ENCODE measurements around the gene HOXD3.

DNA sequence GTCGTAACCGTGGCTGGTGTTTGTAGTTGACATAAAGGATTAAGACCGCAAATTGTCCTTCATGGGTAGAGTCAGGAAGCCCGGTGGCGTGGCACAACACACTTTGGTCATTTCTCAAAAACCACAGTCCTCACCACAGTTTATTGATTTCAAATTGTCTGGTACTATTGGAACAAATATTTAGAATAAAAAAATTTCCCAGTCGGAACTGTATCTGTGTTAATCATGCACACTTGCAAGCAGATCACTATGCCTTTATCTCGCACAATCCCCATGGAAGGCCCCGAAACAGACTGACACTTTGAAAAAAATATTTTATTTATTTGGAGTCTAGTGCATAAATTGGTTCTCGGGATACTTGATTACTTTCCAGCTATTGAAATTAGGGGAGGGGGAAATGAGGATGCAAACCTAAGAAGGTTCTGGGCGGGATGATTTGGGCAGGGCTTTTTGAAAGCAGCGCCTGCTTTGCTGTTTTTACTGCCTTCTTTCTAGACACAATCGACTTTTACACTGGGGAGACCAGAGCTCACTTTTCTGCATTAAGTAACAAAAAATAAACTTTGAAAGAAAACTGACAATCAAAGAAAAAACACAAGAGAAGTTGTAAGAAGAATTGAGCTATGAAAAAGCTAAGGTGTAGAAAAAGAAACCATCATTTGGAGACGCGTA lies 15.9 kb downstream of the HOXD3 start:
- TF ChIP-seq POLR2A (IDR thresholded peaks at IDR 0.05; ENCODE audit: extremely low read depth, insufficient read length): no peak
- TF ChIP-seq, protein P1, sequence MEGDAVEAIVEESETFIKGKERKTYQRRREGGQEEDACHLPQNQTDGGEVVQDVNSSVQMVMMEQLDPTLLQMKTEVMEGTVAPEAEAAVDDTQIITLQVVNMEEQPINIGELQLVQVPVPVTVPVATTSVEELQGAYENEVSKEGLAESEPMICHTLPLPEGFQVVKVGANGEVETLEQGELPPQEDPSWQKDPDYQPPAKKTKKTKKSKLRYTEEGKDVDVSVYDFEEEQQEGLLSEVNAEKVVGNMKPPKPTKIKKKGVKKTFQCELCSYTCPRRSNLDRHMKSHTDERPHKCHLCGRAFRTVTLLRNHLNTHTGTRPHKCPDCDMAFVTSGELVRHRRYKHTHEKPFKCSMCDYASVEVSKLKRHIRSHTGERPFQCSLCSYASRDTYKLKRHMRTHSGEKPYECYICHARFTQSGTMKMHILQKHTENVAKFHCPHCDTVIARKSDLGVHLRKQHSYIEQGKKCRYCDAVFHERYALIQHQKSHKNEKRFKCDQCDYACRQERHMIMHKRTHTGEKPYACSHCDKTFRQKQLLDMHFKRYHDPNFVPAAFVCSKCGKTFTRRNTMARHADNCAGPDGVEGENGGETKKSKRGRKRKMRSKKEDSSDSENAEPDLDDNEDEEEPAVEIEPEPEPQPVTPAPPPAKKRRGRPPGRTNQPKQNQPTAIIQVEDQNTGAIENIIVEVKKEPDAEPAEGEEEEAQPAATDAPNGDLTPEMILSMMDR (IDR thresholded peaks at IDR 0.05; ENCODE audit: low read depth, low read length): no peak
